ENCODE results near the gene PTBP1.
"Not testable (repeated sequence)": the region's sequence is repeated elsewhere in the genome, so short reads cannot be mapped to it uniquely, and the experiment has no call there.

The PTBP1 gene

GRCh38 chr19:831407-832369, 34.4 kb downstream of the PTBP1 start:
- no peak for DNase-seq

- no peak for DNase-seq
These were observed 37.0 kb downstream of the PTBP1 start for GRCh38 chr19:834216-834615.

- no peak for DNase-seq
These were observed 38.1 kb downstream of the PTBP1 start for GRCh38 chr19:835210-835810.

GRCh38 chr19:840519-841206, 43.4 kb downstream of the PTBP1 start, which contains the start of gene PRTN3:
Gene PRTN3, plus strand, starts transcription at chr19:840999. Its CDS starts 10 bp downstream, at chr19:841009.
- no peak for DNase-seq

GRCh38 chr19:842802-843179, 45.5 kb downstream of the PTBP1 start:
- not testable (repeated sequence) for DNase-seq

GRCh38 chr19:843180-843835, 46.1 kb downstream of the PTBP1 start:
- DNase-seq, result no peak

GRCh38 chr19:843836-844545, 46.7 kb downstream of the PTBP1 start:
- DNase-seq, result no peak

GRCh38 chr19:844546-844971, 47.3 kb downstream of the PTBP1 start:
- no peak for DNase-seq

- no peak for DNase-seq
These were observed 48.7 kb downstream of the PTBP1 start for GRCh38 chr19:845707-846521.

- no peak for DNase-seq
These were observed 51.2 kb downstream of the PTBP1 start for GRCh38 chr19:848386-848921.

- not testable (repeated sequence) for DNase-seq
These were observed 51.9 kb downstream of the PTBP1 start for GRCh38 chr19:849195-849594.

- DNase-seq, result no peak
These were observed 53.1 kb downstream of the PTBP1 start for GRCh38 chr19:850221-850978.

GRCh38 chr19:850979-851335, 53.7 kb downstream of the PTBP1 start:
- no peak for DNase-seq

GRCh38 chr19:852136-853013, 55.1 kb downstream of the PTBP1 start, which contains the start of gene ELANE:
Gene ELANE, plus strand, starts transcription at chr19:852303. Its CDS starts 26 bp downstream, at chr19:852329.
- DNase-seq, result no peak

- DNase-seq, result no peak
These were observed 55.8 kb downstream of the PTBP1 start for GRCh38 chr19:853014-853585.

- DNase-seq, result not testable (repeated sequence)
These were observed 56.5 kb downstream of the PTBP1 start for GRCh38 chr19:853614-854220.

GRCh38 chr19:854549-854948, 57.3 kb downstream of the PTBP1 start:
- no peak for DNase-seq

GRCh38 chr19:855142-855541, 57.9 kb downstream of the PTBP1 start:
- DNase-seq, result no peak

All from NK-92 treated with Interleukin-12 subunit alpha and Interleukin-12 subunit beta, amount 100 ng/mL, for 24 hours (cell line).